Thymus (tissue), 11 donors: ENCODE measurements around the gene BLTP3A. TPM values are rescaled to one million over a fixed set of nuclear protein-coding genes. Genes with fewer than 3 reads are reported as not detected.
"Not testable (repeated sequence)": the region's sequence is repeated elsewhere in the genome, so short reads cannot be mapped to it uniquely, and the experiment has no call there.

Source experiments
- DNase-seq, 9 donors: peaks; one replicate each; pipeline ENCODE4 v3.0.0-alpha.2; 2013; ENCODE audit warnings: low spot score in 9 of 9, low read depth in 6 of 9, missing footprints in 1 of 9
- H3K27ac ChIP-seq, 2 donors: one replicate each; pipeline ENCODE4 v1.5.1; 2013; ENCODE audit warnings: control low read depth in 1 of 2, low read depth in 1 of 2, low read length in 1 of 2, mild to moderate bottlenecking in 1 of 2, moderate library complexity in 1 of 2
- H3K27me3 ChIP-seq, 2 donors: one replicate each; pipeline ENCODE4 v1.5.1; 2013; ENCODE audit warnings: low read length in 1 of 2; ENCODE audit not compliant: control insufficient read depth in 2 of 2, insufficient read depth in 1 of 2
- H3K36me3 ChIP-seq, 2 donors: one replicate each; pipeline ENCODE4 v1.5.1; 2013; ENCODE audit warnings: low read length in 1 of 2, mild to moderate bottlenecking in 1 of 2, moderate library complexity in 1 of 2; ENCODE audit not compliant: control insufficient read depth in 2 of 2, insufficient read depth in 2 of 2
- H3K4me1 ChIP-seq, 2 donors: one replicate each; pipeline ENCODE4 v1.5.1; 2013; ENCODE audit warnings: low read length in 2 of 2; ENCODE audit not compliant: control insufficient read depth in 2 of 2, insufficient read depth in 2 of 2
- H3K4me3 ChIP-seq, 2 donors: one replicate each; pipeline ENCODE4 v1.5.1; 2013; ENCODE audit warnings: low read length in 2 of 2, control low read depth in 1 of 2, mild to moderate bottlenecking in 1 of 2
- H3K9me3 ChIP-seq, 2 donors: one replicate each; pipeline ENCODE4 v1.5.1; 2013; ENCODE audit warnings: low read length in 1 of 2, mild to moderate bottlenecking in 1 of 2; ENCODE audit not compliant: control insufficient read depth in 2 of 2, insufficient read depth in 1 of 2
- WGBS: extraction: QIAGEN DNeasy Blood & Tissue Kit; methylation state at CpG from one replicate; pipeline ENCODE4 v1.1.7; 2013; 5-methylcytosine and 5-hydroxymethylcytosine counted together
- polyA plus RNA-seq: library from polyadenylated mRNA; stranded (reverse); fragments of 200-250 nt; gene quantifications from one replicate; pipeline ENCODE4 v1.2.3, GENCODE V29; 2013
- total RNA-seq: library from RNA; stranded (reverse); fragments of 120-200 nt; gene quantifications from one replicate; pipeline ENCODE4 v1.2.4, GENCODE V29; 2013
- donor health status: healthy.

BLTP3A gene
- total and polyA plus RNA-seq, 2 donors, result 3.9 to 4.2 TPM

GRCh38 chr6:34813028-34813713 is 21.3 kb downstream of the BLTP3A start:
- Histone ChIP-seq H3K36me3 (no peaks in the 10 kb centered on the region), H3K9me3 (no peaks in the 10 kb centered on the region), H3K27me3 (no peaks in the 10 kb centered on the region), H3K4me3 (no peak overlapping the region), H3K27ac (no peak overlapping the region), H3K4me1 (no peaks in the 10 kb centered on the region)
- no peak for DNase-seq
- 96% methylated on average over 3 of the region's 3 CpGs for WGBS

DNA sequence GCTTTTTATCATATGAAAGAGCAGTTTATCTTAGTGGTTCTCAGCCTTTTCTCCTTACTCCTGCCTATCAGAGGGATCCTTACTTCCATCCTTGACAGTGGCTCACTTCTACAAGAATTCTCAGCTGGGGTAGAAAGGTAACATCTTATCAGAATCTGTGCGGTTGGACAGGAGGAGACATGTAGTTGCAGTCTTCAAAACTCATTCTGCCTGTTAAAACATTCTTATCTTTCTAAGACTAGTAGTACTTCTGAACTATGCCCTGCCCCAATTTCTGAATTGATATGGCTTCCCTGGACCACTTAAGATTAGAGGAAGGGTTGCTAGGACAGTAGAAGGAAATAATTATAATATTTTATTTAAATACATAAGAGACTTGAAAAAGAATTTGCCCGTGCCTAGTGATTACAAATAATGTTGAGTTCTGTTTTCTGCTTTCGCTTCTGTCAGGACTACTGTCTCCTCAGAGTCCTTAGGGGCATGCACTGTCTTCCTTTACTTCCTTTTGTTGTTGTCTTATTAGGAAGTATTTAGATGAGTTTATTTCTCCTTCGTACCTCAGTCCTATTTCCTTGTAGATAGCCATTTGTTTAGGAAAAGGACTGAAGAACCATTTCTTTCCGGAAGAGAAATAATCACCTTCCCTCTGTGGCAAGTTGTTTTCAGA is 24.9 kb downstream of the BLTP3A start:
- no peak overlapping the region for H3K27ac ChIP-seq

DNA sequence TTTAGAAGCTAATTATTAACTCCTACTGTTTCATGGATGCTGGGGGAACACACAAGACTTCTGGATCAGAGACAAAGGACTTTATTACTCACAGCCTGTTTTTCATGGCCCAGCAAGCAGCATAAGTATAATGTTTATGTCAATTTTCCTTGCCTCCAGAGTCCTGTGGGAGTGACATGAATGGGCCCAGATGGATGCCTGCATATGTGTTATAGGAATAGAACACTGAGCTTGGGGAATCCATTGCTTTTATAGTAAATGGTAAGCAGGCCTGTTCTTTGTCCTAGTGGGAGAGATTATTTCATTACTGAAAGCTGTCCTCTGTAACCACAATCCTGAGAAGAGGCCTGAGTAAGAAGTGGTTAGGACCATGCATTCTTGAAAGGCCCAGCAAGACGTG is 25.6 kb downstream of the BLTP3A start:
- no peak overlapping the region for H3K4me3 ChIP-seq
- H3K36me3 ChIP-seq, result peaks cover 6 to 9% of the 10 kb centered on the region in 2 donors
- WGBS, result 95% methylated on average over 1 of the region's 1 CpG
- no peaks in the 10 kb centered on the region for H3K9me3 ChIP-seq
- DNase-seq, result no peak
- no peaks in the 10 kb centered on the region for H3K27me3 ChIP-seq
- no peaks in the 10 kb centered on the region for H3K4me1 ChIP-seq
- no peak overlapping the region for H3K27ac ChIP-seq

More for the DNA sequence above, 24.9 kb downstream of the BLTP3A start:
- 96% methylated on average over 5 of the region's 5 CpGs for WGBS
- Histone ChIP-seq H3K27me3 (no peaks in the 10 kb centered on the region), H3K9me3 (no peaks in the 10 kb centered on the region), H3K4me1 (no peaks in the 10 kb centered on the region), H3K4me3 (no peak overlapping the region), H3K36me3 (peaks cover 3 to 4% of the 10 kb centered on the region in 2 donors)
- no peak for DNase-seq

- not testable (repeated sequence) for H3K27ac ChIP-seq, H3K9me3 ChIP-seq, H3K27me3 ChIP-seq, H3K4me3 ChIP-seq, DNase-seq, H3K4me1 ChIP-seq
- WGBS, result 77% methylated on average over 2 of the region's 4 CpGs
- H3K36me3 ChIP-seq, result peaks cover 15 to 17% of the 10 kb centered on the region in 2 donors
Observed at GRCh38 chr6:34818872-34819570, 27.1 kb downstream of the BLTP3A start.

- Histone ChIP-seq H3K27ac (no peak overlapping the region), H3K4me3 (no peak overlapping the region), H3K27me3 (no peaks in the 10 kb centered on the region), H3K9me3 (no peaks in the 10 kb centered on the region), H3K4me1 (no peaks in the 10 kb centered on the region), H3K36me3 (peaks cover 17 to 19% of the 10 kb centered on the region in 2 donors)
- 62% methylated on average over 3 of the region's 3 CpGs for WGBS
- DNase-seq, result no peak
Observed at GRCh38 chr6:34819571-34820480, 27.9 kb downstream of the BLTP3A start.

GRCh38 chr6:34829137-34829536 is 37.3 kb downstream of the BLTP3A start:
- Histone ChIP-seq H3K4me1 (no peaks in the 10 kb centered on the region), H3K27ac (no peak overlapping the region), H3K4me3 (no peak overlapping the region), H3K9me3 (no peaks in the 10 kb centered on the region), H3K36me3 (peaks cover 5 to 25% of the 10 kb centered on the region in 2 donors), H3K27me3 (no peaks in the 10 kb centered on the region)
- WGBS, result 94% methylated on average over 2 of the region's 2 CpGs
- no peak for DNase-seq

DNA sequence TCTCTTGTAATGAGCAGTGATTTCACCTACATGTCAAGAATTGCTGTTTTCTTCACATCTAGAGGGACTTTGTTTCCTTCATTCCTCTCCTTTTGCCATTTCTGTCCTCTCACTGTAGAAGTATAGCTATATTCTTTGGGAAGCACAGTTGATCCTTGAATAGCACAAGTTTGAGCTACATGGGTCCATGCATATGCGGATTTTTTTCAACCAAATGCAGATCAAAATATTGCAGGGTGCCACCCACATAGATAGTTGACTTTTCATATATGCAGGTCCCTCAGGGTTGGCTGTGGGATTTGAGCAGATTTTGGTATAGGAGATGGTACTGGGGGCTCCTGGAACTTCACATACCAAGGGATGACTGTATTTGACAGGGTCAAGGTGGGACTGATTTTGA is 41.1 kb downstream of the BLTP3A start:
- DNase-seq, result no peak
- H3K27ac ChIP-seq, result no peak overlapping the region
- WGBS, result 99% methylated on average over 1 of the region's 1 CpG
- no peaks in the 10 kb centered on the region for H3K9me3 ChIP-seq
- H3K4me1 ChIP-seq, result no peaks in the 10 kb centered on the region
- H3K27me3 ChIP-seq, result no peaks in the 10 kb centered on the region
- peaks cover 18 to 32% of the 10 kb centered on the region in 2 donors for H3K36me3 ChIP-seq
- no peak overlapping the region for H3K4me3 ChIP-seq

DNA sequence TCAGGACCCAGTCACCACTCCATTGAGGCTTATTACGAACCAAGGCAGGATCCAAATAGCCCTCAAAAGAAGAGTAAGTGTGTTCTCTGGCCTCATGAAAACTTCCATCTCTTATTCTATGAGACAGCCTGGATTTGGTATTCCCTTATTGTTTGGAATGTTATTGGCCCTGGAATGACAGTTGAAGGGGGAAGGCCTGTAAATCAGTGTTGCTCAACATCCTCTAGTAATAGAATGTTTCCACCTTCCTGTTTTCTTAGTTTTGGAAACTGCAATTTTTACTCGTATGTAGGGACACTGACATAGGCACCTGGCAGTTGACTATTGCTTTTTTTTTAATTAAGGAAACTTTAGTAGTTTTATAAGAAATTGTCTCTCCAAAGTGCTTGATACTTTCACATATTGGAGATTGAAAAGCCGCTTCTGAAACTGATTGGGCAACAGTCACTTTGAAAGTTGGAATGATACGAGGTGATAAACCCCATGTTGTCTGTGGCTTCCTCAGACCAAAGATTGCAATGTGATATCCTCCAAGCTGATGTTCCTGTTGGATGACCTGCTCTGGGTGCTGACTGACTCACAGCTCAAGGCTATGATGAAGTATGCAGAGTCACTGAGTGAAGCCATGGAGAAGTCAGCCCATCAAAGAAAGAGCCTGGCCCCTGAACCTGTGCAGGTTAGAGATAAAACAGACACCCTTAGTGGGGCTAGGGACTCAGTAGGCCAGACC is 43.1 kb downstream of the BLTP3A start:
- DNase-seq, result no peak
- 97% methylated on average over 4 of the region's 4 CpGs for WGBS
- Histone ChIP-seq H3K27ac (no peak overlapping the region), H3K4me3 (no peak overlapping the region), H3K36me3 (peaks cover 26 to 35% of the 10 kb centered on the region in 2 donors), H3K4me1 (no peaks in the 10 kb centered on the region), H3K27me3 (no peaks in the 10 kb centered on the region), H3K9me3 (no peaks in the 10 kb centered on the region)
